IMR-90 (cell line): ENCODE measurements around the gene INPP5F. TPM values are rescaled to one million over a fixed set of nuclear protein-coding genes. Genes with fewer than 3 reads are reported as not detected.

Source experiments
- ATAC-seq: fragments of 200-7000 bp; cut with Tn5 transposase; 2 replicates; pipeline ENCODE4 v1.9.1; 2020; ENCODE audit warnings: low read depth, mild to moderate bottlenecking, moderate library complexity
- BruUV-seq: library from RNA; stranded (reverse); fragments of 400-500 nt; replicated peaks from 2 replicates; lab custom pipeline; 2021; lab: Mats Ljungman, UMichigan
- CTCF ChIA-PET: fragments of 300-600 bp; formaldehyde crosslinking; extraction: SDS; loops from one replicate; lab custom pipeline; 2021; ENCODE audit warnings: antibody characterized with exemption; lab: Yijun Ruan, JAX
- POLR2A ChIA-PET: fragments of 300-600 bp; sonication (Branson Sonifier 250); formaldehyde crosslinking; loops from one replicate; lab custom pipeline; 2022; ENCODE audit warnings: antibody characterized with exemption; ENCODE audit not compliant: unreplicated experiment; lab: Charles Lee
- DNase-seq: peaks from one replicate; pipeline ENCODE4 v3.0.0; 2013
- H2AFZ ChIP-seq: replicated peaks from 2 replicates; pipeline ENCODE3; 2013; ENCODE audit warnings: low read length, mild to moderate bottlenecking; ENCODE audit not compliant: poor library complexity
- H2AK5ac ChIP-seq: 2 replicates; pipeline ENCODE4 v1.6.1; 2013; ENCODE audit warnings: low read depth, low read length, inconsistent platforms
- H2AK9ac ChIP-seq: replicated peaks from 2 replicates; pipeline ENCODE3; 2013; ENCODE audit warnings: mild to moderate bottlenecking, low read depth, low read length, moderate library complexity; ENCODE audit not compliant: poor library complexity
- H2BK120ac ChIP-seq: 2 replicates; pipeline ENCODE4 v1.6.1; 2013; ENCODE audit warnings: low read depth, low read length, inconsistent platforms
- H2BK15ac ChIP-seq: 3 replicates; pipeline ENCODE4 v1.6.1; 2013; ENCODE audit warnings: low read depth, low read length, inconsistent platforms
- H2BK20ac ChIP-seq: 2 replicates; pipeline ENCODE4 v1.6.1; 2013; ENCODE audit warnings: low read depth, mild to moderate bottlenecking, inconsistent platforms, low read length, moderate library complexity
- H2BK5ac ChIP-seq: 2 replicates; pipeline ENCODE4 v1.6.1; 2013; ENCODE audit warnings: mild to moderate bottlenecking, low read depth, low read length, inconsistent platforms; ENCODE audit not compliant: poor library complexity, severe bottlenecking
- H3K14ac ChIP-seq: replicated peaks from 2 replicates; pipeline ENCODE4 v1.6.1; 2013; ENCODE audit warnings: low read depth, low read length, inconsistent platforms
- H3K18ac ChIP-seq: 2 replicates; pipeline ENCODE4 v1.6.1; 2013; ENCODE audit warnings: low read depth, low read length, control low read depth
- H3K23ac ChIP-seq: 2 replicates; pipeline ENCODE4 v1.6.1; 2013; ENCODE audit warnings: low read depth, low read length, inconsistent platforms
- H3K27ac ChIP-seq: 2 replicates; pipeline ENCODE4 v1.5.1; 2013; ENCODE audit warnings: mild to moderate bottlenecking, control low read depth, low read length; ENCODE audit not compliant: insufficient read depth
- H3K27me3 ChIP-seq: 2 replicates; pipeline ENCODE4 v1.6.1; 2013; ENCODE audit warnings: low read length; ENCODE audit not compliant: control insufficient read depth, insufficient read depth
- H3K36me3 ChIP-seq: 2 replicates; pipeline ENCODE4 v1.6.1; 2013; ENCODE audit warnings: low read length, mixed read lengths; ENCODE audit not compliant: control insufficient read depth, insufficient read depth
- H3K4ac ChIP-seq: 2 replicates; pipeline ENCODE4 v1.6.1; 2013; ENCODE audit warnings: low read depth, low read length, inconsistent platforms
- H3K4me1 ChIP-seq: 2 replicates; pipeline ENCODE4 v1.6.1; 2013; ENCODE audit warnings: low read length, mixed read lengths; ENCODE audit not compliant: control insufficient read depth, insufficient read depth
- H3K4me2 ChIP-seq: 2 replicates; pipeline ENCODE4 v1.6.1; 2013; ENCODE audit warnings: low read depth, mild to moderate bottlenecking, control low read depth, low read length, moderate library complexity
- H3K4me3 ChIP-seq: 2 replicates; pipeline ENCODE4 v1.5.1; 2013; ENCODE audit warnings: low read depth, mild to moderate bottlenecking, control low read depth, low read length, moderate library complexity; ENCODE audit not compliant: insufficient read depth
- H3K56ac ChIP-seq: 2 replicates; pipeline ENCODE4 v1.6.1; 2013; ENCODE audit warnings: low read length, inconsistent platforms; ENCODE audit not compliant: insufficient read depth; ENCODE audit errors: extremely low read depth
- H3K79me1 ChIP-seq, 2 experiments: 2 replicates each; pipeline ENCODE4 v1.6.1; 2013; ENCODE audit warnings: low read length in 2 of 2, inconsistent platforms in 1 of 2, low read depth in 1 of 2
- H3K9ac ChIP-seq: 2 replicates; pipeline ENCODE4 v1.6.1; 2013; ENCODE audit warnings: low read depth, low read length, control low read depth
- H3K9me1 ChIP-seq: 2 replicates; pipeline ENCODE4 v1.6.1; 2013; ENCODE audit warnings: low read length, inconsistent platforms; ENCODE audit not compliant: insufficient read depth
- H3K9me3 ChIP-seq: 2 replicates; pipeline ENCODE4 v1.6.1; 2013; ENCODE audit warnings: low read length; ENCODE audit not compliant: control insufficient read depth, insufficient read depth
- H4K20me1 ChIP-seq: 2 replicates; pipeline ENCODE4 v1.6.1; 2013; ENCODE audit warnings: low read length, inconsistent platforms; ENCODE audit not compliant: insufficient read depth
- H4K5ac ChIP-seq: 2 replicates; pipeline ENCODE4 v1.6.1; 2013; ENCODE audit warnings: mild to moderate bottlenecking, low read depth, low read length, control low read depth
- H4K8ac ChIP-seq, 2 experiments: 2 replicates each; pipeline ENCODE4 v1.6.1; 2013; ENCODE audit warnings: low read depth in 2 of 2, low read length in 2 of 2, control low read depth in 1 of 2, inconsistent platforms in 1 of 2
- H4K91ac ChIP-seq: 2 replicates; pipeline ENCODE4 v1.6.1; 2013; ENCODE audit warnings: low read depth, low read length, inconsistent platforms; ENCODE audit not compliant: insufficient read depth
- CEBPB ChIP-seq: IDR thresholded peaks from 2 replicates; pipeline ENCODE4 v1.6.1; 2012; ENCODE audit warnings: low read depth, low read length, improper control_type of control experiment
- CHD1 ChIP-seq: IDR thresholded peaks from 2 replicates; pipeline ENCODE4 v1.6.1; 2012; ENCODE audit warnings: low read depth, low read length, improper control_type of control experiment
- ELK1 ChIP-seq: fragments of 150-350 bp; IDR thresholded peaks from 2 replicates; pipeline ENCODE4 v1.6.1; 2016; ENCODE audit warnings: low read depth, mild to moderate bottlenecking, low read length, moderate library complexity, borderline replicate concordance
- MAFK ChIP-seq: IDR thresholded peaks from 2 replicates; pipeline ENCODE4 v1.6.1; 2012; ENCODE audit warnings: low read depth, low read length, improper control_type of control experiment
- MAZ ChIP-seq: IDR thresholded peaks from 2 replicates; pipeline ENCODE4 v1.6.1; 2012; ENCODE audit warnings: low read depth, mild to moderate bottlenecking, low read length, improper control_type of control experiment, moderate library complexity, borderline replicate concordance
- MXI1 ChIP-seq: IDR thresholded peaks from 2 replicates; pipeline ENCODE4 v1.6.1; 2012; ENCODE audit warnings: low read depth, mild to moderate bottlenecking, low read length, moderate library complexity, borderline replicate concordance
- NFE2L2 ChIP-seq: fragments of 150-350 bp; IDR thresholded peaks from 2 replicates; pipeline ENCODE4 v1.6.1; 2016; ENCODE audit warnings: low read depth, mild to moderate bottlenecking, low read length
- POLR2A ChIP-seq: IDR thresholded peaks from 2 replicates; pipeline ENCODE4 v1.6.1; 2012; ENCODE audit warnings: mild to moderate bottlenecking, low read depth, low read length
- RCOR1 ChIP-seq: IDR thresholded peaks from 2 replicates; pipeline ENCODE4 v1.6.1; 2012; ENCODE audit warnings: mild to moderate bottlenecking, low read length, improper control_type of control experiment; ENCODE audit not compliant: insufficient replicate concordance
- RFX5 ChIP-seq: IDR thresholded peaks from 2 replicates; pipeline ENCODE4 v1.8.0; 2012; ENCODE audit warnings: low read depth, mild to moderate bottlenecking, low read length, moderate library complexity
- WGBS, 2 experiments: methylation state at CpG; one replicate each; pipeline versions ENCODE4 v1.1.5 to v1.1.7; 2013; ENCODE audit warnings: missing lambda C conversion rate in 2 of 2; ENCODE audit not compliant: insufficient read length in 1 of 2; ENCODE audit errors: extremely low coverage in 2 of 2; 5-methylcytosine and 5-hydroxymethylcytosine counted together
- dilution Hi-C: fragments of 300-500 bp; cut with HindIII; formaldehyde crosslinking; loops from one replicate; pipeline ENCODE4 v1.14.3; 2018; ENCODE audit warnings: low sequenced_read_pairs; ENCODE audit not compliant: unreplicated experiment
- in situ Hi-C: fragments of 300-500 bp; cut with MboI; formaldehyde crosslinking; loops from 3 replicates; pipeline ENCODE4 v1.14.3; 2019; ENCODE audit warnings: low sequenced_read_pairs, inconsistent platforms, mixed read lengths
- intact Hi-C: fragments of 100-400 bp; cut with micrococcal nuclease; formaldehyde crosslinking; loops from 2 replicates; pipeline ENCODE4 v1.10.0; 2022
- polyA plus RNA-seq, 3 experiments: library from polyadenylated mRNA; depleted of rRNA; stranded (reverse); fragments of >200 nt; gene quantifications; 2 replicates each; pipeline ENCODE4 v1.2.3, GENCODE V29; 2012; ENCODE audit warnings: low replicate concordance in 1 of 3
- total RNA-seq: library from RNA; depleted of rRNA; stranded (reverse); fragments of >200 nt; gene quantifications from 2 replicates; pipeline ENCODE4 v1.2.3, GENCODE V29; 2012
- TF ChIP-seq, protein P1 (sequence below): fragments of 150-350 bp; IDR thresholded peaks from 2 replicates; pipeline ENCODE4 v1.6.1; 2017; ENCODE audit warnings: mild to moderate bottlenecking, antibody characterized with exemption, low read length, low read depth

Gene INPP5F
- total and polyA plus RNA-seq, 2 of the 4 experiments (the other 2 are of a cell fraction): 19.0 to 29.6 TPM

DNA sequence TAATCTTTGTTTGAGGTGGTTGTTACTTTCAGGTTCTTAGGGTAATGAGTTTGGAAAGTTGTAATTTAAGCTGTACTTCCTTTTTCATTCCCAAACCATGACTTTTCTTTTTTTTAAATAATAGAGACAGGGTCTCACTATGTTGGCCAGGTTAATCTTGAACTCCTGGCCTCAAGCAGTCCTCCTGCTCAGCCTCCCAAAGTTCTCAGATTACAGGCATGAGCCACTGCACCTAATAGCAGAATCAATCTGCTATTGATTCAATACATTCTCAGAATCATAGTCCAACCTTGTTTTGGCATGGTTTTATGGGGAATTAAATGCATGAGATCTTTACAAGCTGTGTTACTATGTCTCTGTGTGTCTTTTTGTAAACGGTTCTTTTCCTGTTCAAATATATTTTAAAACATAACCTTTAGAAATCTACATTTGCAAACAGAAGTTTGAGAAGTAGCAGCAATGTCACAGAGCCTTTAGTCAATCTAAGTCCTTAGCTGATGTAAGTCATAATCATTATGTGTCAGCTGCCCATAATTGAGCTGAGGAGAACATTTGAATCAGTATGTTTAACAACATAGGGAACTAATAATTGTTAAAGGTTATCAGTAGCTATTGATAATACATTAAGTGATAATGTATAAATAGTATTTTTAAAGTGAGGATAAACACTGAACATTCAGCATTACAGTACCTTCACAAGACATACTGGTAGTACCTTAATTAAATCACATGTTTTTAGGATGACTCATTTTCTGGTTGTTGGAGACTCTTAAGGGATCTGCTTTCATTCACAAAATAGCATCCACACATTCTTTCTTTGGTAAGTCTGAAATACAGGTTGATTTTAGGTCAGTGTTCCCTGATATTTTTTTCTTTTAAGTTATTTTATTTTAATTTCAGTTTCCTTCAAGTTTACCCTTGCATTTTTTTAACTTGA lies 8.8 kb downstream of the INPP5F start:
- WGBS, 2 experiments: no CpG with 5 or more reads among the region's 1 CpG
- Histone ChIP-seq H2AK5ac (no peak overlapping the region), H3K4me3 (no peak overlapping the region), H3K56ac (no peak overlapping the region), H3K27me3 (no peaks in the 10 kb centered on the region), H3K9me3 (no peaks in the 10 kb centered on the region), H2BK20ac (no peak overlapping the region), H3K4ac (no peak overlapping the region; the same call in 1 of the 2 replicates), H2AFZ (no peak overlapping the region), H3K27ac (no peak overlapping the region), H3K4me2 (no peak overlapping the region), H2BK5ac (no peak overlapping the region), H2BK120ac (no peak overlapping the region), H3K4me1 (no peaks in the 10 kb centered on the region), H4K20me1 (no peaks in the 10 kb centered on the region; the same call in 1 of the 2 replicates), H3K23ac (no peak overlapping the region), H4K5ac (no peak overlapping the region), H2BK15ac (no peak overlapping the region), H3K14ac (no peak overlapping the region), H4K8ac (0 out of 4 replicates have a peak overlapping the region, but pooled peaks of 1 of the 2 experiments have one; percentile 43), H4K91ac (no peak overlapping the region), H3K18ac (no peak overlapping the region), H3K9me1 (peaks cover 2% of the 10 kb centered on the region), H3K36me3 (no peaks in the 10 kb centered on the region), H3K9ac (no peak overlapping the region), H3K79me1 (peaks cover 15 to 49% of the 10 kb centered on the region in 2 experiments), H2AK9ac (no peak overlapping the region)
- intact Hi-C loops (no loop called here), in situ Hi-C loops (no loop called here), dilution Hi-C loops (no loop called here)
- BruUV-seq: no TSS peak
- TF ChIP-seq MAZ (no peak), ELK1 (no peak), MAFK (no peak), NFE2L2 (no peak), CEBPB (no peak), RFX5 (no peak), CHD1 (no peak), MXI1 (no peak), RCOR1 (no peak), POLR2A (no peak)
- TF ChIP-seq, protein P1, sequence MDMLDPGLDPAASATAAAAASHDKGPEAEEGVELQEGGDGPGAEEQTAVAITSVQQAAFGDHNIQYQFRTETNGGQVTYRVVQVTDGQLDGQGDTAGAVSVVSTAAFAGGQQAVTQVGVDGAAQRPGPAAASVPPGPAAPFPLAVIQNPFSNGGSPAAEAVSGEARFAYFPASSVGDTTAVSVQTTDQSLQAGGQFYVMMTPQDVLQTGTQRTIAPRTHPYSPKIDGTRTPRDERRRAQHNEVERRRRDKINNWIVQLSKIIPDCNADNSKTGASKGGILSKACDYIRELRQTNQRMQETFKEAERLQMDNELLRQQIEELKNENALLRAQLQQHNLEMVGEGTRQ: no peak
- DNase-seq: peak; percentile 52
- ChIA-PET POLR2A (no interaction called here), CTCF (interaction anchor here (1.0 to 1.2 kb wide), 3 partner anchors 9 to 17 kb away, joined by 3 to 4 read pairs (median 3); partner anchors contain the start of gene INPP5F)
- peak; percentile 54 for ATAC-seq
